Neural progenitor cell (in vitro differentiated cells): ENCODE results near the gene ASIC1. TPM values are rescaled to one million over a fixed set of nuclear protein-coding genes. Genes with fewer than 3 reads are reported as not detected.

Experiments
- DNase-seq: peaks from one replicate; pipeline ENCODE4 v3.0.0-alpha.2; 2016; ENCODE audit warnings: low spot score
- H2AFZ ChIP-seq: fragments of 200-600 bp; sonication (generic); replicated peaks from 2 replicates; pipeline ENCODE4 v1.6.1; 2016; ENCODE audit warnings: antibody characterized with exemption
- H3F3A ChIP-seq: fragments of 200-600 bp; sonication (generic); 2 replicates; pipeline ENCODE4 v1.6.1; 2016; ENCODE audit warnings: antibody characterized with exemption, low read depth
- H3K27ac ChIP-seq: fragments of 200-600 bp; sonication (generic); 2 replicates; pipeline ENCODE4 v1.5.1; 2016; ENCODE audit warnings: mild to moderate bottlenecking
- H3K27me3 ChIP-seq: fragments of 200-600 bp; sonication (generic); 2 replicates; pipeline ENCODE4 v1.6.1; 2016; ENCODE audit warnings: mild to moderate bottlenecking, moderate library complexity
- H3K36me3 ChIP-seq: fragments of 200-600 bp; sonication (generic); 2 replicates; pipeline ENCODE4 v1.5.1; 2016
- H3K4me1 ChIP-seq: fragments of 200-600 bp; sonication (generic); 2 replicates; pipeline ENCODE4 v1.6.1; 2016; ENCODE audit warnings: mixed run types
- H3K4me2 ChIP-seq: fragments of 200-600 bp; sonication (generic); 2 replicates; pipeline ENCODE4 v1.6.1; 2016
- H3K4me3 ChIP-seq: fragments of 200-600 bp; sonication (generic); 2 replicates; pipeline ENCODE4 v1.5.1; 2016
- H3K79me2 ChIP-seq: fragments of 200-600 bp; sonication (generic); 2 replicates; pipeline ENCODE4 v1.6.1; 2016; ENCODE audit warnings: low read depth
- H3K9ac ChIP-seq: fragments of 200-600 bp; sonication (generic); 2 replicates; pipeline ENCODE4 v1.6.1; 2016
- H3K9me3 ChIP-seq: fragments of 200-600 bp; sonication (generic); 2 replicates; pipeline ENCODE4 v1.5.1; 2016; ENCODE audit warnings: low read depth
- H4K20me1 ChIP-seq: fragments of 200-600 bp; sonication (generic); 2 replicates; pipeline ENCODE4 v1.6.1; 2016; ENCODE audit warnings: low read depth
- H3K27ac Mint-ChIP-seq: 3 replicates; pipeline ENCODE4 v1.8.0; 2021; ENCODE audit warnings: mixed read lengths
- H3K27me3 Mint-ChIP-seq: 2 replicates; pipeline ENCODE4 v1.8.0; 2022; ENCODE audit warnings: low read depth, mild to moderate bottlenecking, inconsistent platforms, moderate library complexity, mixed read lengths; ENCODE audit not compliant: insufficient read depth
- H3K36me3 Mint-ChIP-seq: 3 replicates; pipeline ENCODE4 v1.8.0; 2021; ENCODE audit warnings: mixed read lengths
- H3K4me1 Mint-ChIP-seq: 3 replicates; pipeline ENCODE4 v1.8.0; 2021; ENCODE audit warnings: mixed read lengths
- H3K4me3 Mint-ChIP-seq: 3 replicates; pipeline ENCODE4 v1.8.0; 2021; ENCODE audit warnings: mild to moderate bottlenecking, moderate library complexity, mixed read lengths
- H3K9me3 Mint-ChIP-seq: 3 replicates; pipeline ENCODE4 v1.8.0; 2020; ENCODE audit warnings: mixed read lengths
- EZH2 ChIP-seq: fragments of 200-600 bp; sonication (generic); IDR thresholded peaks from 2 replicates; pipeline ENCODE4 v1.6.1; 2017; ENCODE audit warnings: antibody characterized with exemption, mild to moderate bottlenecking, moderate library complexity
- EZH2phosphoT487 ChIP-seq: fragments of 200-600 bp; sonication (generic); IDR thresholded peaks from 2 replicates; pipeline ENCODE4 v1.6.1; 2017; ENCODE audit warnings: antibody characterized with exemption
- total RNA-seq: library from RNA; depleted of rRNA; stranded (reverse); fragments of >200 nt; gene quantifications from 2 replicates; pipeline ENCODE4 v1.2.3, GENCODE V29; 2015; ENCODE audit warnings: low replicate concordance
- TF ChIP-seq, protein P1 (sequence below): fragments of 200-600 bp; sonication (generic); IDR thresholded peaks from 2 replicates; pipeline ENCODE4 v1.5.1; 2017; ENCODE audit warnings: antibody characterized with exemption, mild to moderate bottlenecking

Gene ASIC1
- total RNA-seq, 1 donor from 2014 or later: 2.5 TPM

DNA sequence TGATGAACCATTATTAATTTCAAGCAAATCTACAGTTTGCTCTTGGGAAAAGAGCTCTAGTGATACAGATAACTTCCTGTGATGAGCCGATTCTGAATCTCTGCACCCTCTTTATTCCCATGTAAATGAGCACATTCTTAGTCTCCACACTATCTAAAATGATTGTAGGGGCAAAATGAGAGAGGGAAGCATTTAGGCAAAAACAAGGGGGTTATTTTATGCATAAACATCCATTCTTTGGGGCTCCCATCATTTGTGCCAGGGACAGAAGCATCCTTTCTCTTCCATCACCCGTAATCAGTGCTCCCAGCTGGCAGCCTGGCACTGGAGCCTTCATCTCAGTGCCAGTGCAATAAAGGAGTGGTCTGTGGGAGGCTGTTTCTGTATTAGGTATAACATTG, 44.7 kb downstream of the ASIC1 start:
- Histone ChIP-seq H3K36me3 (no peaks in the 10 kb centered on the region), H4K20me1 (peaks cover 10% of the 10 kb centered on the region), H3K4me3 (no peak overlapping the region), H3K9me3 (no peaks in the 10 kb centered on the region), H2AFZ (no peak overlapping the region), H3K27ac (no peak overlapping the region), H3K4me2 (no peak overlapping the region), H3K27me3 (no peaks in the 10 kb centered on the region), H3K9ac (no peak overlapping the region), H3K4me1 (peaks cover 8% of the 10 kb centered on the region), H3K79me2 (no peaks in the 10 kb centered on the region), H3F3A (peaks cover 42% of the 10 kb centered on the region)
- Mint-ChIP-seq H3K9me3 (no peaks in the 10 kb centered on the region), H3K27me3 (peaks cover 2% of the 10 kb centered on the region), H3K4me3 (no peak overlapping the region), H3K36me3 (peaks cover 26% of the 10 kb centered on the region), H3K27ac (no peak overlapping the region), H3K4me1 (peaks cover 20% of the 10 kb centered on the region)
- DNase-seq: no peak
- TF ChIP-seq, protein P1, sequence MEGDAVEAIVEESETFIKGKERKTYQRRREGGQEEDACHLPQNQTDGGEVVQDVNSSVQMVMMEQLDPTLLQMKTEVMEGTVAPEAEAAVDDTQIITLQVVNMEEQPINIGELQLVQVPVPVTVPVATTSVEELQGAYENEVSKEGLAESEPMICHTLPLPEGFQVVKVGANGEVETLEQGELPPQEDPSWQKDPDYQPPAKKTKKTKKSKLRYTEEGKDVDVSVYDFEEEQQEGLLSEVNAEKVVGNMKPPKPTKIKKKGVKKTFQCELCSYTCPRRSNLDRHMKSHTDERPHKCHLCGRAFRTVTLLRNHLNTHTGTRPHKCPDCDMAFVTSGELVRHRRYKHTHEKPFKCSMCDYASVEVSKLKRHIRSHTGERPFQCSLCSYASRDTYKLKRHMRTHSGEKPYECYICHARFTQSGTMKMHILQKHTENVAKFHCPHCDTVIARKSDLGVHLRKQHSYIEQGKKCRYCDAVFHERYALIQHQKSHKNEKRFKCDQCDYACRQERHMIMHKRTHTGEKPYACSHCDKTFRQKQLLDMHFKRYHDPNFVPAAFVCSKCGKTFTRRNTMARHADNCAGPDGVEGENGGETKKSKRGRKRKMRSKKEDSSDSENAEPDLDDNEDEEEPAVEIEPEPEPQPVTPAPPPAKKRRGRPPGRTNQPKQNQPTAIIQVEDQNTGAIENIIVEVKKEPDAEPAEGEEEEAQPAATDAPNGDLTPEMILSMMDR: no peak

DNA sequence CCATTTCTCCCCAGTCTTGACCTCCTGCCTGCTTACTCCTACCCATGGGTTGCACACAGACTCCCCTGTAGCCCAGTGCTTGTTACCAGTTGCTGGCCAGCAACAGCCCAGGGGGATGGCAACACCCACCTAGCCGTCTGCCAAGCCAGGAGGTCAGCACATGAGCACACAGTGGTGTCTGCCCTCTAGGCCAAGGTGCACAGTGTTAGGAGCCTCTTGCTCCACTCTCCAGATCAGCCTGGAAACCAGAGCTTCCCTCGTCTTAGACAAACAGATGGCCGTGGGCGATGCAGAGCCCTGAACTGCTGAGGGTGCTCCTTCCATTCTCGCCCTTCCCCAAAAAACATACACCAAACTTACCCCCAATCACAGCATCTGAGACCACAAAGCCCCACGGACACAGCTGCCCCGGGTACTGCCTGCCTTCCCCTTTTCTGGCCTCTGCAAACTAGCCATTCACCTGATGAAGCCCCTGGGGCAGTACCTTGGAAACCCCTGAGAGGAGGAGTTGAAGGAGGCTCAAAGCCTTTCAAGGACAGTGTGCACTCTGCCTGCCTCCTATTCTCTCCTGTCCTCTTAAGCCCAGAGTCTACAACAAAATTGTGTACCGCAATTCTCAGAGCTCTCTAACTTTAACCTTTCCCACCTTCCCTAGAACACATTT, 45.4 kb downstream of the ASIC1 start:
- Histone ChIP-seq H3K79me2 (no peaks in the 10 kb centered on the region), H4K20me1 (peaks cover 10% of the 10 kb centered on the region), H3K4me1 (peaks cover 8% of the 10 kb centered on the region), H3F3A (peaks cover 41% of the 10 kb centered on the region), H3K9me3 (no peaks in the 10 kb centered on the region), H3K27me3 (no peaks in the 10 kb centered on the region), H3K4me2 (no peak overlapping the region), H2AFZ (no peak overlapping the region), H3K9ac (no peak overlapping the region), H3K4me3 (no peak overlapping the region), H3K27ac (no peak overlapping the region), H3K36me3 (no peaks in the 10 kb centered on the region)
- Mint-ChIP-seq H3K27ac (peak overlapping the region; percentile 2), H3K4me3 (no peak overlapping the region), H3K27me3 (peaks cover 2% of the 10 kb centered on the region), H3K4me1 (peaks cover 25% of the 10 kb centered on the region), H3K9me3 (no peaks in the 10 kb centered on the region), H3K36me3 (peaks cover 25% of the 10 kb centered on the region)
- DNase-seq: no peak
- TF ChIP-seq EZH2 (no peak), EZH2phosphoT487 (no peak)
- TF ChIP-seq, protein P1: no peak

DNA sequence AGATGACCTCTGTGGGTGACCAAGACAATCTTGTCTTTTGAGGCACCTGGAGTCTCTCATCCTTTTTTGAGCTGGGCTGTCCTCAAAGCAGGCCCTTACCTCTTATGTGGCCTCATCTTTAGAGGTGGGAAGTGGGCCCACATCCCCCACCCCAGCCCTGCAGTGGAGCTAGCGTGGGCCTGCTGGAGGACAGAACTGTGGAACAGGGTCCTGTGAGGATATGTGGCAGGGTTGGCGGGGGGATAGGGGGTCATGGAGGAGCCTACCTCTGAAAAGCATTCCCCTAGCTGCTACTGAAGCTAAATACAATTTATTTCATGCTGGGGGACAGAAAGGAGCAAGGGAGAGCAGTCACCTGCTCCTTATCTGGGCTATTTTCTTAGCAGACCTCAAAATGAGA, 46.0 kb downstream of the ASIC1 start:
- Mint-ChIP-seq H3K4me1 (peaks cover 31% of the 10 kb centered on the region), H3K9me3 (no peaks in the 10 kb centered on the region), H3K27ac (peak overlapping the region; percentile 2), H3K4me3 (no peak overlapping the region), H3K36me3 (peaks cover 21% of the 10 kb centered on the region), H3K27me3 (peaks cover 4% of the 10 kb centered on the region)
- H3K4me2 ChIP-seq: no peak overlapping the region
- H3K36me3 ChIP-seq: no peaks in the 10 kb centered on the region
- H3K27ac ChIP-seq: no peak overlapping the region
- no peak overlapping the region for H3K4me3 ChIP-seq
- peaks cover 10% of the 10 kb centered on the region for H4K20me1 ChIP-seq
- no peak for TF ChIP-seq EZH2
- no peak for TF ChIP-seq EZH2phosphoT487
- TF ChIP-seq, protein P1: no peak
- peaks cover 36% of the 10 kb centered on the region for H3F3A ChIP-seq
- H3K27me3 ChIP-seq: no peaks in the 10 kb centered on the region
- no peak overlapping the region for H3K9ac ChIP-seq
- no peak overlapping the region for H2AFZ ChIP-seq
- H3K79me2 ChIP-seq: no peaks in the 10 kb centered on the region
- peaks cover 8% of the 10 kb centered on the region for H3K4me1 ChIP-seq
- H3K9me3 ChIP-seq: no peaks in the 10 kb centered on the region
- DNase-seq: no peak
